HG02981 (cell line): ENCODE measurements around the gene DLG5.
A peak's percentile ranks its signal among the peaks of the same experiment; 100 is the strongest.

ENCODE experiments used
- ATAC-seq: cut with Tn5 transposase; IDR thresholded peaks from one replicate; pipeline ENCODE4 v1.9.1; 2021; ENCODE audit warnings: mild to moderate bottlenecking, moderate library complexity; ENCODE audit not compliant: unreplicated experiment

The DLG5 gene

DNA sequence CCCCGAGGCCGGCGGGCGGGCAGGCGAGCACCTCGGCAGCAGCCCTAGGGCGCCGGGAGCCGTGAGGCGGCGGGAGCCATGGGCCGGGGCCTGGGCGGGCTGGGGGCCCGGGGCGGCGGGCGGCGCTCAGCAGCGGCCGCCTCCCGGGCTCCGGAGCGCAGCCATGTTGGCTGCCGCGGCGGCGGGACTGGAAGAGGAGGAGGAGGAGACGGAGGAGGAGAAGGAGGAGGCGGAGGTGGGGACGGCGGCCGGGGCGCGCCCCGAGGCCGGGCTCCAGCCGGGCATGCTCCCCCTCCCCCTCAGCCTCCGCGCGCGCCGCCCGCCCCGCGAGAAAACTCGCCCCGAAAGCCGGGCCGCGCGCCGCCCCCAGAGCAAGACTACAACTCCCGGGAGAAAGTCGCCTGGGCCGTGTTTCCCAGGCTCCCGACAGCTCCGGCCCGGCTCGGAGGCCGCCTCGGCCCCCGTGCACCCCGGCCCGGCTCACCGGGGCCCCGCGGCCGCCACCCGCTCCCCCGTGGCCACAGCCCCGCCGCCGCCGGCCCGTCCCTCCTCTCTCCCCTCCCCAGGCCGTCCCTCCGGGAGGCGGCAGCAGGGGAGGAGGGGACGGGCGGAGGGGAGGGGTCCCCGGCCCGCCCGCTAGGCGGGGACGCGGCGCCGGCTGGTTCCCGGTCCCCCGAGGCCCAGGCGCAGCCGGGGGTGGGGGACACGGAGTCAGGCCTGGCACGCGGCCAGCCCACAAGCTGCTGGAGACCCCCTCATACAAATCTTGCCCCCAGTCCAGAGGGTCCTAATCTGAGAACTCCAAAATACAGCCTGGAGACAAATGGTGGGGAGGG lies at the start of gene DLG5:
Gene DLG5, minus strand, starts transcription at position 190 of the 836 bp plus-strand sequence. CDS start 235 bp downstream, outside the sequence.
- ATAC-seq = peak; percentile 47

GRCh38 chr10:77975086-77975666 lies 48.6 kb upstream of the DLG5 start:
- ATAC-seq = no peak

DNA sequence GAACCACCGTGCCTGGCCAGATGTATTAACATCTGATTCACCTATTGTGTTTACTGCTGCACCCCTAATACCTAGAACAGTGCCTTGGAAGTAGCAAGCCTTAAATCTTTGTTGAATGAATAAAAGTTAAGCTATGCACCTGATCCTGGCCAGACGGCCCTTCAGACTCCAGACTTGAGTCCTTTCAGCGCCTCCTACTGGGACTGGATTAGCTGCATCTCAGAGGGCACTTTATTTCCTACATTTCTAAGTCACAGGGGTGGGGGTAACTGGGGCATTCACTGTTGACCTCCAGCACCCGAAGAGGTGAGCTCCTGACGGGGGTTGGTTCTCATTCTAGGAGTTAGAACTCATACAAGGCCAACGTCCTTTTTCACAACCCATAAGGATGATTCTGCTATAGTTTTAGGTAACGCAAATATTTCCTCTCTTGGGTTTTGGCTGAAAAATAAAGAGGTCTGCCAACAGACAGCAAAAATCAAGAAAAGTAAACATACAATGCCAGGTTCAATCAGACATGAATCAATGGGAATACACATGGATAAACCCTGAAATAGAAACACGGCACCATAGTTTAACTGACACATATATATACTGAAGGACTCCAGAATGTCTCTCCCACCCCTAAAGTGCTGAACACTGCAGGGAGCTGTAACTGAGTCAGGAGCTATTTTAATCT lies 48.0 kb upstream of the DLG5 start:
- ATAC-seq = no peak

- no peak for ATAC-seq
Observed at GRCh38 chr10:77973276-77973675, 46.7 kb upstream of the DLG5 start.

GRCh38 chr10:77972148-77972547 lies 45.6 kb upstream of the DLG5 start:
- ATAC-seq = no peak

GRCh38 chr10:77971804-77972144 lies 45.2 kb upstream of the DLG5 start:
- ATAC-seq = no peak

DNA sequence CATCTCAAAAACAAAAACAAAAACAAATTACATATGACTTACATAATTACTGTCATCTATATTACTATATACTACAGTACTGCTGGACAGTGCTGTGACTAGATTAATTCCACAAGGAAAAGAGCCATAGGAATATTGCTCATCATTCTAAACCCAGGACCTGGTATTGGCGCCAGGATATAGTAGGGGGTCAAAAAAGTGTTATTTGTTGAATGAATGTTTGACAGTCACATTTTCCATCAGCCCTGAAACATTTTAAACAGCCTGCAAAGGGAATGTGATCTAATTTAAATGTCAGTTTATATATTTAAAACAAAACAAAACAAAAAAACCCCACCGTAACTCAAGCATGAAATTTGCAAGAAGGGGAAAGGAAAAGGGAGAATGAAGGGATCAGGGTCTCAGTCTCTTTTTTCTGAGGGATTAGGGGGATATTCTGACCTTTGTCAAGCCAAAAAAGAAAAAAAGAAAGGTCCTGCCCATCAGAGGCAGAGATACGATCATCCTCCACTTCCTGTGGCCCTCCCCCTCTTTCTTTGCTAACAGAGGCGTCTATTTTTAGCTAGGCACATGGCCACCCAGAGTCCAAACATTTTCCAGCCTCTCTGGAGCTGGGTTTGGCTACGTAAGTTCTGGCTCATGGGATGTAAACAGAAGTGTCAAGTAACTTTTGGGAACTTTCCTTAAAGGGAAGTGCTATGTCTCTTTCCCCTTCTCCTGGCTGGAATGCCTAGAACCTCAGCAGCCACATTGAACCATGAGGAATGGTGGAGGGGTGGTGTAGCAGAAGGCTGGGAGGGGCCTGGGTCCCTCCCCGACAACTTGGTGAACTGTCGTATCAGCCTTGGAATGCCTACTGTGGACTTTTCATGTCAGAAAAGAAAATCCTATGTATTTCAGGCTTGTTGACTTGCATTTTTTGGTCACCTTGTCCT lies 44.6 kb upstream of the DLG5 start:
- no peak for ATAC-seq

DNA sequence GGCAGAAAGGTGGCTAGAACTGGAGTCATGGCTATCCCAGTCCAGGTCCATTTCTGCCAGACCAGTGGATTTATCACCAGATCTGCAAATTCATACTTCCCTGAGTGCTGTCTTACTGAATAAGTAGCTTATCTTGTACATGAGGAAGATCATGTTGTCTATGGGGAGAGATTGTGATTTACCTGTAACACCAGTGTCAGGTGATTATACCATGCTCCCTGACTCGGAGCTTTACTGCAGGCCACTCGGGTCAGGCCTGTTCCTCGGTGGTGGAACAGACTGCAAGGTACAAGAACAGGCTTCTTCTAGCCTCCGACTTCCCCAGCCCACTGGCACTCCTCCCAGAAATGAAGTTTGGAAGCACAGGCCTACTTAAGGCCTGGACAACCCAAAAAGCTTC lies 42.6 kb upstream of the DLG5 start:
- no peak for ATAC-seq

DNA sequence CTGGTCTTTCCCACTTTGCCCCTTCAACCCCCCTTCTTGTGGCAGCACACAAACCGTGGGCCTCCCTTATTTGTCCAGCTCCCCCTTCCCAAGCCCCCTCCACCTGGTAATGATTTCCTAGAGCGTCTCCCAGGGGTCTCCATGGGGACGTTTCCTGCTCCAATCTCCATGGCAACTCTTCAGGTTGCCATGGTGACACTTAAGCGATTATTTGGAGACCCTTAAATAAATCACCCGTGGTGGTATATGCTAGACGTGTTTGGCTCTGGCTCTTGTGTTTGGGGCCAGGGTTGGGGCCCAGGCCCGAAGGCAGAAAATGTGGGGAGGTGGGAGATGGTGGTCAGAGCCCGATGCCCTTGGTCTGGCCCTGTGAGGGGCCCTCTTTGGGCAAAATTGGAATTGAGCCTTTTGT lies 41.1 kb upstream of the DLG5 start:
- ATAC-seq = no peak

- ATAC-seq = no peak
Observed at GRCh38 chr10:77965294-77965693, 38.7 kb upstream of the DLG5 start.

GRCh38 chr10:77964811-77965210 lies 38.3 kb upstream of the DLG5 start:
- no peak for ATAC-seq

DNA sequence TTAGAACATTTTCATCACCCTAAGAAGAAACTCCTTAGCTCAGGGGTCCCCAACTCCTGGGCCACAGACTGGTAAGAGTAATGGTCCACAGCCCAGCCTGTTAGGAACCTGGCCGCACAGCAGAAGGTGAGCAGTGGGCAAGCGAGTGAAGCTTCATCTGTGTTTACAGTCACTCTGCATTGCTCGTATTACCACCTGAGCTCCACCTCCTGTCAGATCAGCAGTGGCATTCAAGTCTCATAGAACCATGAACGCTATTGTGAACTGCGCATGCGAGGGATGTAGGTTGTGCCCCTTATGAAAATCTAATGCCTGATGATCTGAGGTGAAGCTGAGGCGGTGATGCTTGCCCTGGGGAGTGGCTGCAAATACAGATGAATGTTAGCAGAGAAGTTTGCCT lies 37.3 kb upstream of the DLG5 start:
- no peak for ATAC-seq

DNA sequence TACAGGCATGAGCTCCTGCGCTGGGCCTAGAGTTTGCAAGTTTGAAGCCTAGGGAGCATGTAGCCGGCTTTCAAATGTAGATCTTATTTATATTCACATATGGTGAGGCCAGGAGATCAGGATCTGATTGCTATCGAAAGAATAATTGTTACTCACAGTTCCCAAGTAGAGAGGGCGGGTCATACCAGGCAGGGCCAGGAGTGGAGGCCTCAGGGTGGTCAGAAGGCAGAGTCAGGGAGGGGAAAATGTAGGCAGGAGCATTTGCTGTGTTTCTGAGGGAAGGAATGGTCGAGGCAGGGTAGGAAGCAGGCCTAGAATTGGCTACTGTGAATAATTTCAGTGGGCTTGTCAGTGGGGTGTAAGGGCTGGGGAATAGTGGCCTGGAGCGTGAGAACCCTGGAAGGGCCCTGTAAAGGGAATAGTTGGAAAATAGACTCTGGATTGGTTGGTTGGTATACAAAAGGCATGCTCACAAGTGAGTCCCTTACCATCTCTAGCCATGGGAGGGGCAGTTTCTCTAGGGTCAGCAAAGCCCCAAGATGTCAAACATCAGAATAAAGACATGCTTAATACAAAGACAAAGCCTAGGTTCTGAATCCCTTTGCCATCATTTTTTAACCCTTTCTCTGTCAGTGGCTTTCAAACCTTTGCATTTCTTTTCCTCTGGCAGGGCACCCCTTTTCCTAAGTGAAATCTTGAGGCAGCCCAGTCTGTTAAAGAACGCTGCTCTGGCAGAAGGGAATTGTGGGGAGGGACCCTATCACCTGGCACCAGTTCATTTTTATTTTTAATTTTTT lies 36.0 kb upstream of the DLG5 start:
- ATAC-seq = no peak

DNA sequence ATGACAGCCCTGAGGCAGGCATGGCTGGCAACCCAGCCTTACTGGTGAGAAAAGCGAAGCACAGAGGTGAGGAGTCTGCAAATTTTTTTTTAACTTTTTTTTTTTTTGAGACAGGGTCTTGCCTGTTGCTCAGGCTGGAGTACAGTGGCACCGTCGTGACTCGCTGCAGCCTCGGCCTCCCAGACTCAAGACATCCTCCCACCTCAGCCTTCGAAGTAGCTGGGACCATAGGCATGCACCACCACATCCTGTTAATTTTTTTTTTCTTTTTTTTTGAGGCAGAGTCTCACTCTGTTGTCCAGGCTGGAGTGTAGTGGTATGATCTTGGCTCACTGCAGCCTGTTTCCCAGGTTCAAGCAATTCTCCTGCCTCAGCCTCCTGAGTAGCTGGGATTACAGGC lies 35.1 kb upstream of the DLG5 start:
- ATAC-seq = no peak

DNA sequence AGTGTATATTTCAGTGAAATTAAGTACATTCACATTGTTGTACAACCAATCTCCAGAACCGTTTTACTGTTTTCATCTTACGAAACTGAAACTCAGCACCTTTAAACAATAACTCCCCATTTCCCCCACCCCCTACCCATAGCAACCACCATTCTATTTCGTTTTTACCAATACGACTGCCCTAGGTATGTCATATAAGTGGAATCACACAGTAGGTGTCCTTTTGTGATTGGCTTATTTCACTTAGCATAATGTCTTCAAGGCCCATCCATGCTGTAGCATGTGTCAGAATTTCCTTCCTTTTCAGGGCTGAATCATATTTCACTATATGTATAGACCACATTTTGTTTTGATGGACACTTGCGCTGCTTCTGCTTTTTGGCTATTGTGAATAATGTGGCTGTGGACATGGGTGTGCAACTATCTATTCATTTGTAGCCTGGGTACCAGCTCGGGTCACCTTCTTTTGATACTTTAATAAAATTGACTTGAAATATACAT lies 34.3 kb upstream of the DLG5 start:
- no peak for ATAC-seq

DNA sequence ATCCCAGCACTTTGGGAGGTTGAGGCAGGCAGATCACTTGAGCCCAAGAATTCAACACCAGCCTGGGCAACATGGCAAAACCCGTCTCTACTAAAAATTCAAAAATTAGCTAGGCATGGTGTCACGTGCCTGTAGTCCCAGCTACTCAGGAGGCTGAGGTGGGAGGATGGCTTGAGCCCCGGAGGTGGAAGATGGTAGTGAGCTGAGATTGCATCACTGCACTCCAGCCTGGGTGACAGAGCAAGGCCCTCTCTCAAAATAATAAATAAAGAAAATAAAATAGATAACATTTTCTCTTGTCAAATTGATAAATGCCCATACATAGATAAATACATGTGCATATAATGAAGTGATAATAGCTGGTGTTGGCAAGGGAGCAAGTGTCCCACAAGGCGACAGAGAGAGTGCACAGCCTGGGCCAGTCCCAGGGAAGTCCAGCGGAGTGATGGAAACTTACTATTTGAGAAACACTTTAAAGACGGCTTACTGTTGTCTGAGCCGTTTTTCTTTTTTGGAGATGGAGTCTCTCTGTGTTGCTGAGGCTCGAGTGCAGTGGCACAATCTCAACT lies 33.4 kb upstream of the DLG5 start:
- ATAC-seq = no peak

DNA sequence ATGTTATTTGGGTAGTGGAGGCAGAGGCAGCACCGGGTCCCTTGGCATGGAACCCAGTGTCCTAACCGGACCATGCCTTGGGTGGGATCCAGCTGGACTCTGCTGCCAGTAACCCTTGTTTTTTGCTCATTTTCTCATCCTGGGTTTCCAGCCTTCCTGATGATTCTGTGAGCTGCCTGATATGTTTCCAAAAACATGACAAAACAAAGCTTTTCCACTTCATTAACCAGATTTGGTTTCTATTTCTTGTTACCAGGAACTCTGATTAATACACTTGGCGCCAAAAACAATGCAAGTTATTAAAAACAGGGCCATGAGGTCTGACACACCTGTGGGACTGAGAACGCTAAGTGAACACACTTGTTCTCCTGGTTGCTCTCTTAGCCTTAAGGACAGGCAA lies 32.8 kb upstream of the DLG5 start:
- no peak for ATAC-seq

GRCh38 chr10:77955136-77955535 lies 28.6 kb upstream of the DLG5 start:
- ATAC-seq = no peak

DNA sequence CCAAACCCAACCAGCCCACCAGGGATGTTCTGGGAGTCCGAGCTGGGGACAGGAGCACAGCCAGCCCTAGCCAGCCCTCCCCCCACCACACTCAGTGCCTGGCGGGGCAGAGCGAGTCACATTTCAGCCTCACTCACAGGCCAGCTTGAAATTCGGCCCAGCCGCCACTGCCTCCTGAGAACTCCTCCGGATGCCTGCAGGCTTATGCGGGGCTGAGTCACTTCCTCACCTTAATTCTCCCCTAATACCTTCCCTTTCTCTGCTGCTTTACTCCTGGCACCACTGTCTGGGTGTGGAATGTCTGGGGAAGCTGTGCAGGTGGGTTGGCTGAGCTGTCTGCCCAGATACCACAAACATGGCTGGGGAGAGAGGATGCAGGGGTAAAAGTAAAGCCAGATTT lies 22.6 kb upstream of the DLG5 start:
- ATAC-seq = no peak

GRCh38 chr10:77946084-77946483 lies 19.5 kb upstream of the DLG5 start:
- no peak for ATAC-seq
